T-cell (primary cell): ENCODE results near the gene RIPOR2. TPM values are rescaled to one million over a fixed set of nuclear protein-coding genes. Genes with fewer than 3 reads are reported as not detected.

Source experiments
- ATAC-seq, 4 experiments: fragments of 200-7000 bp in 3 of 4; fragments of 150-1000 bp in 1 of 4; cut with Tn5 transposase; replicated peaks in 1 of 4; 1 replicate in 3 of 4; 2 replicates in 1 of 4; pipeline ENCODE4 v1.10.0; 2021; ENCODE audit warnings: moderate library complexity in 3 of 4, mild to moderate bottlenecking in 2 of 4, moderate number of reproducible peaks in 1 of 4
- CTCF ChIA-PET, 2 donors: fragments of 300-600 bp; sonication (Branson Sonifier 250); formaldehyde crosslinking; loops; one replicate each; lab custom pipeline; 2022; ENCODE audit warnings: antibody characterized with exemption in 2 of 2; lab: Charles Lee
- POLR2A ChIA-PET, 2 donors: fragments of 300-600 bp; sonication (Branson Sonifier 250); formaldehyde crosslinking; loops; one replicate each; lab custom pipeline; 2022; ENCODE audit warnings: antibody characterized with exemption in 2 of 2; lab: Charles Lee
- DNase-seq, 35 experiments: peaks; one replicate each; pipeline versions ENCODE4 v3.0.0 to v3.0.0-alpha.2; 2013 to 2023
- H3K27ac ChIP-seq: one replicate; pipeline ENCODE4 v1.5.1; 2013; ENCODE audit warnings: low read length
- H3K27me3 ChIP-seq, 2 experiments: replicated peaks in 1 of 2; 1 replicate in 1 of 2; 2 replicates in 1 of 2; pipeline versions ENCODE4 v1.6.1 to v1.7.0; 2013; ENCODE audit warnings: low read length in 1 of 2, mixed read lengths in 1 of 2; ENCODE audit not compliant: control insufficient read depth in 2 of 2, insufficient read depth in 2 of 2; ENCODE audit errors: extremely low read depth in 1 of 2
- H3K36me3 ChIP-seq, 2 donors: 1 replicate in 1 of 2; 2 replicates in 1 of 2; pipeline versions ENCODE4 v1.6.1 to v1.7.0; 2013; ENCODE audit warnings: low read length in 1 of 2; ENCODE audit not compliant: control insufficient read depth in 2 of 2, insufficient read depth in 1 of 2; ENCODE audit errors: extremely low read depth in 1 of 2
- H3K4me1 ChIP-seq, 2 experiments: 1 replicate in 1 of 2; 2 replicates in 1 of 2; pipeline versions ENCODE4 v1.6.1 to v1.7.0; 2013; ENCODE audit warnings: low read length in 2 of 2, mixed read lengths in 1 of 2; ENCODE audit not compliant: insufficient read depth in 2 of 2, control insufficient read depth in 1 of 2; ENCODE audit errors: extremely low read depth in 1 of 2
- H3K4me3 ChIP-seq, 2 donors: 1 replicate in 1 of 2; 2 replicates in 1 of 2; pipeline versions ENCODE4 v1.5.1 to v1.7.0; 2013; ENCODE audit warnings: mild to moderate bottlenecking in 2 of 2, low read length in 1 of 2, moderate library complexity in 1 of 2; ENCODE audit not compliant: control insufficient read depth in 1 of 2; ENCODE audit errors: extremely low read depth in 1 of 2
- H3K9me3 ChIP-seq: 2 replicates; pipeline ENCODE4 v1.7.0; 2013
- H3K27ac Mint-ChIP-seq, 2 donors: one replicate each; pipeline ENCODE4 v1.8.0; 2020 to 2021; ENCODE audit warnings: mild to moderate bottlenecking in 2 of 2, mixed read lengths in 2 of 2
- H3K27me3 Mint-ChIP-seq, 2 donors: one replicate each; pipeline ENCODE4 v1.8.0; 2021 to 2022; ENCODE audit warnings: mixed read lengths in 2 of 2
- H3K36me3 Mint-ChIP-seq: one replicate; pipeline ENCODE4 v1.8.0; 2021; ENCODE audit warnings: mixed read lengths
- H3K4me1 Mint-ChIP-seq, 3 donors: one replicate each; pipeline ENCODE4 v1.8.0; 2020 to 2022; ENCODE audit warnings: mixed read lengths in 3 of 3, mild to moderate bottlenecking in 1 of 3
- H3K4me3 Mint-ChIP-seq, 3 donors: one replicate each; pipeline ENCODE4 v1.8.0; 2020 to 2022; ENCODE audit warnings: mild to moderate bottlenecking in 3 of 3, mixed read lengths in 3 of 3, moderate library complexity in 3 of 3
- H3K9me3 Mint-ChIP-seq, 3 donors: one replicate each; pipeline ENCODE4 v1.8.0; 2020 to 2022; ENCODE audit warnings: mixed read lengths in 3 of 3
- WGBS: methylation state at CpG from one replicate; pipeline ENCODE4 v1.1.5; 2013; ENCODE audit warnings: missing lambda C conversion rate; ENCODE audit not compliant: insufficient coverage; 5-methylcytosine and 5-hydroxymethylcytosine counted together
- total RNA-seq, 35 experiments: library from RNA in 6 of 35; stranded (reverse) in 6 of 35; fragments of 120-200 nt in 1 of 35; gene quantifications; one replicate each; pipeline versions ENCODE4 v1.2.1 to v1.2.4 and lab custom pipeline; 2013 to 2026

RIPOR2 gene
- total RNA-seq, 5 donors from 2014 or later (not counting 1 experiment from before 2014, with no cell fraction given), result 381 to 480 (median 441) TPM

- ChIA-PET POLR2A (no interaction called here), CTCF (no interaction called here)
- no peak for DNase-seq
- Histone ChIP-seq H3K4me1 (peaks cover 9% of the 10 kb centered on the region in 2 experiments), H3K9me3 (no peaks in the 10 kb centered on the region), H3K4me3 (no peak overlapping the region), H3K36me3 (peaks cover 0 to 7% of the 10 kb centered on the region in 2 donors), H3K27ac (no peak overlapping the region), H3K27me3 (no peaks in the 10 kb centered on the region)
- Mint-ChIP-seq H3K4me3 (no peak overlapping the region), H3K36me3 (peaks cover 20% of the 10 kb centered on the region), H3K9me3 (no peaks in the 10 kb centered on the region), H3K27me3 (no peaks in the 10 kb centered on the region), H3K4me1 (peaks cover 24 to 30% (median 26%) of the 10 kb centered on the region in 3 donors), H3K27ac (no peak overlapping the region)
- no CpG with 5 or more reads among the region's 4 CpGs for WGBS
- no peak for ATAC-seq
Measured at GRCh38 chr6:24780206-24780605, 155.6 kb downstream of the RIPOR2 start.

- Mint-ChIP-seq H3K27me3 (no peaks in the 10 kb centered on the region), H3K36me3 (peaks cover 18% of the 10 kb centered on the region), H3K4me3 (no peak overlapping the region), H3K27ac (no peak overlapping the region), H3K9me3 (no peaks in the 10 kb centered on the region), H3K4me1 (peaks cover 26 to 32% (median 26%) of the 10 kb centered on the region in 3 donors)
- Histone ChIP-seq H3K27me3 (no peaks in the 10 kb centered on the region), H3K4me3 (no peak overlapping the region), H3K27ac (no peak overlapping the region), H3K36me3 (peaks cover 0 to 6% of the 10 kb centered on the region in 2 donors), H3K9me3 (no peaks in the 10 kb centered on the region), H3K4me1 (peaks cover 9 to 10% of the 10 kb centered on the region in 2 experiments)
- ATAC-seq (no peak), DNase-seq (no peak)
- WGBS, result no CpG with 5 or more reads among the region's 3 CpGs
- ChIA-PET POLR2A (interaction anchor here in 1 of 2 donors (0.7 kb wide), 1 partner anchor 182 kb away, joined by 4 read pairs; no protein-coding TSS in a partner anchor), CTCF (interaction anchor here in 1 of 2 donors (1.0 kb wide), 1 partner anchor 198 kb away, joined by 3 read pairs; no protein-coding TSS in a partner anchor)
Measured at GRCh38 chr6:24779416-24780016, 156.2 kb downstream of the RIPOR2 start.

- no peaks in the 10 kb centered on the region for H3K9me3 ChIP-seq
- no peaks in the 10 kb centered on the region for H3K36me3 ChIP-seq
- peaks cover 26 to 32% (median 29%) of the 10 kb centered on the region in 3 donors for H3K4me1 Mint-ChIP-seq
- POLR2A ChIA-PET, result no interaction called here
- H3K4me3 ChIP-seq, result no peak overlapping the region
- H3K27me3 Mint-ChIP-seq, result no peaks in the 10 kb centered on the region
- CTCF ChIA-PET, result interaction anchor here in 1 of 2 donors (1.0 kb wide), 1 partner anchor 197 kb away, joined by 3 read pairs; no protein-coding TSS in a partner anchor
- H3K27ac Mint-ChIP-seq, result no peak overlapping the region
- H3K4me3 Mint-ChIP-seq, result no peak overlapping the region
- H3K27ac ChIP-seq, result no peak overlapping the region
- peaks cover 11 to 15% of the 10 kb centered on the region in 2 experiments for H3K4me1 ChIP-seq
- no peaks in the 10 kb centered on the region for H3K27me3 ChIP-seq
- DNase-seq (no peak), ATAC-seq (no peak)
- H3K36me3 Mint-ChIP-seq, result peaks cover 14% of the 10 kb centered on the region
- H3K9me3 Mint-ChIP-seq, result no peaks in the 10 kb centered on the region
Measured at GRCh38 chr6:24778878-24779277, 156.9 kb downstream of the RIPOR2 start.

- CTCF ChIA-PET, result interaction anchor here in 1 of 2 donors (1.0 kb wide), 1 partner anchor 196 kb away, joined by 3 read pairs; no protein-coding TSS in a partner anchor
- no peak overlapping the region for H3K4me3 Mint-ChIP-seq
Measured at GRCh38 chr6:24778121-24778520, 157.6 kb downstream of the RIPOR2 start.

GRCh38 chr6:24777227-24777626, 158.5 kb downstream of the RIPOR2 start:
- Mint-ChIP-seq H3K4me1 (peaks cover 26 to 34% (median 30%) of the 10 kb centered on the region in 3 donors), H3K9me3 (no peaks in the 10 kb centered on the region), H3K4me3 (no peak overlapping the region), H3K27ac (no peak overlapping the region), H3K27me3 (no peaks in the 10 kb centered on the region), H3K36me3 (peaks cover 12% of the 10 kb centered on the region)
- CTCF ChIA-PET, result no interaction called here
- no peaks in the 10 kb centered on the region for H3K36me3 ChIP-seq
- H3K4me1 ChIP-seq, result peaks cover 11 to 15% of the 10 kb centered on the region in 2 experiments
- POLR2A ChIA-PET, result interaction anchor here in 1 of 2 donors (0.5 kb wide), 1 partner anchor 12 kb away, joined by 3 read pairs; no protein-coding TSS in a partner anchor
- DNase-seq (no peak), ATAC-seq (no peak)
- no CpG with 5 or more reads among the region's 1 CpG for WGBS
- H3K27me3 ChIP-seq, result no peaks in the 10 kb centered on the region
- no peak overlapping the region for H3K4me3 ChIP-seq
- H3K9me3 ChIP-seq, result no peaks in the 10 kb centered on the region
- no peak overlapping the region for H3K27ac ChIP-seq

More at GRCh38 chr6:24778121-24778520, 157.6 kb downstream of the RIPOR2 start:
- H3K27me3 ChIP-seq, result no peaks in the 10 kb centered on the region
- DNase-seq (no peak), ATAC-seq (no peak)
- no peaks in the 10 kb centered on the region for H3K36me3 ChIP-seq
- Mint-ChIP-seq H3K9me3 (no peaks in the 10 kb centered on the region), H3K27ac (no peak overlapping the region), H3K36me3 (peaks cover 14% of the 10 kb centered on the region), H3K4me1 (peaks cover 26 to 34% (median 30%) of the 10 kb centered on the region in 3 donors), H3K27me3 (no peaks in the 10 kb centered on the region)
- H3K27ac ChIP-seq, result no peak overlapping the region
- POLR2A ChIA-PET, result interaction anchor here in 1 of 2 donors (0.5 to 0.6 kb wide), 3 partner anchors 11 to 155 kb away, joined by 3 to 4 read pairs (median 4); no protein-coding TSS in a partner anchor
- whole genome bisulfite sequencing, result 100% methylated on average over 1 of the region's 1 CpG
- no peaks in the 10 kb centered on the region for H3K9me3 ChIP-seq
- H3K4me3 ChIP-seq, result no peak overlapping the region
- peaks cover 11 to 15% of the 10 kb centered on the region in 2 experiments for H3K4me1 ChIP-seq

GRCh38 chr6:24775520-24776058, 160.2 kb downstream of the RIPOR2 start:
- ChIA-PET CTCF (interaction anchor here in 1 of 2 donors (1.3 kb wide), 1 partner anchor 158 kb away, joined by 4 read pairs; no protein-coding TSS in a partner anchor), POLR2A (interaction anchor here in 1 of 2 donors (0.5 to 1.0 kb wide), 3 partner anchors 54 to 185 kb away, joined by 3 to 5 read pairs (median 4); no protein-coding TSS in a partner anchor)
- H3K27ac ChIP-seq, result peak overlapping the region; percentile 31
- H3K9me3 Mint-ChIP-seq, result no peaks in the 10 kb centered on the region
- WGBS, result 13% methylated on average over 20 of the region's 20 CpGs
- peak in 2 of 4 experiments; percentile 3 to 4 for ATAC-seq
- H3K4me3 ChIP-seq, result peak overlapping the region; percentile 92 to 98
- no peaks in the 10 kb centered on the region for H3K27me3 ChIP-seq
- H3K27ac Mint-ChIP-seq, result peak overlapping the region; percentile 69 to 96
- H3K9me3 ChIP-seq, result no peaks in the 10 kb centered on the region
- peaks cover 26 to 34% (median 30%) of the 10 kb centered on the region in 3 donors for H3K4me1 Mint-ChIP-seq
- peak overlapping the region; percentile 97 to 98 (median 98) for H3K4me3 Mint-ChIP-seq
- H3K27me3 Mint-ChIP-seq, result no peaks in the 10 kb centered on the region
- peaks cover 4% of the 10 kb centered on the region for H3K36me3 Mint-ChIP-seq
- peaks cover 11 to 15% of the 10 kb centered on the region in 2 experiments for H3K4me1 ChIP-seq
- peak in 13 of 35 experiments; percentile 2 to 51 (median 8) for DNase-seq
- no peaks in the 10 kb centered on the region for H3K36me3 ChIP-seq
